ENCODE results near the gene ITGAE.

DNA sequence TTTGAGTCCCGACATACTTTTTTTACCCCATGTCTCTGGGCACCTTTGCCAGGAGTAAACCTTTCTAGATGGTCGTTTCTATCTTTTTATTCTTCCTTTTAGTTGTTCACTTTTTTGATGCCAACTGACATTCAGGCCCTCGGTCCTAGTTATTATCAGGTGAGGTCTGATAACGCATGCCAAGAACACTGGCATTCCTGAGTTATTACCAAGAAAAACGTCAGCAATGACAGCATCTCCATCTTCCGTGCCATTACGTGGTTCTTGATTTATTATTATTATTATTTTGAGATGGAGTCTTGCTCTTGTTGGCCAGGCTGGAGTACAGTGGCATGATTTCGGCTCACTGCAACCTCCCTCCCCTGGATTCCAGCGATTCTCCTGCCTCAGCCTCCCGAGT is 55.9 kb downstream of the ITGAE start:
- no peak for TF ChIP-seq GATA2 (IDR thresholded peaks at IDR 0.05; ENCODE audit: low read depth, low read length)
- no peak for TF ChIP-seq GATA3 (IDR thresholded peaks at IDR 0.05; ENCODE audit: low read depth, low read length)
